Ishikawa (cell line): ENCODE results near the gene KMO.

Experiments used
- CEBPB ChIP-seq: IDR thresholded peaks from 2 replicates; pipeline ENCODE4 v1.6.1; 2012
- CREB1 ChIP-seq: IDR thresholded peaks from 2 replicates; pipeline ENCODE4 v1.6.1; 2012; ENCODE audit warnings: low read depth
- EGR1 ChIP-seq: IDR thresholded peaks from 2 replicates; pipeline ENCODE4 v1.6.1; 2012
- EP300 ChIP-seq: IDR thresholded peaks from 2 replicates; pipeline ENCODE4 v1.6.1; 2012; ENCODE audit warnings: borderline replicate concordance
- FOXM1 ChIP-seq: IDR thresholded peaks from 2 replicates; pipeline ENCODE4 v1.6.1; 2012; ENCODE audit warnings: low read depth, borderline replicate concordance
- NFIC ChIP-seq: IDR thresholded peaks from 2 replicates; pipeline ENCODE4 v1.6.1; 2012
- RAD21 ChIP-seq: IDR thresholded peaks from 2 replicates; pipeline ENCODE4 v1.6.1; 2012; ENCODE audit warnings: low read depth
- TAF1 ChIP-seq: IDR thresholded peaks from 2 replicates; pipeline ENCODE4 v1.6.1; 2012; ENCODE audit warnings: low read depth, mild to moderate bottlenecking
- TCF12 ChIP-seq: IDR thresholded peaks from 2 replicates; pipeline ENCODE4 v1.6.1; 2012; ENCODE audit warnings: low read depth
- TEAD4 ChIP-seq: IDR thresholded peaks from 2 replicates; pipeline ENCODE4 v1.6.1; 2012
- YY1 ChIP-seq: IDR thresholded peaks from 2 replicates; pipeline ENCODE4 v1.6.1; 2012; ENCODE audit warnings: low read depth
- ZBTB7A ChIP-seq: IDR thresholded peaks from 2 replicates; pipeline ENCODE4 v1.6.1; 2012; ENCODE audit warnings: low read depth
- TF ChIP-seq, protein P1 (sequence below): IDR thresholded peaks from 2 replicates; pipeline ENCODE4 v1.6.1; 2012; ENCODE audit warnings: low read depth, mild to moderate bottlenecking
- TF ChIP-seq, protein P2 (sequence below): IDR thresholded peaks from 2 replicates; pipeline ENCODE4 v1.6.1; 2012
- TF ChIP-seq, protein P3 (sequence below): IDR thresholded peaks from 2 replicates; pipeline ENCODE4 v1.6.1; 2012

The KMO gene

DNA sequence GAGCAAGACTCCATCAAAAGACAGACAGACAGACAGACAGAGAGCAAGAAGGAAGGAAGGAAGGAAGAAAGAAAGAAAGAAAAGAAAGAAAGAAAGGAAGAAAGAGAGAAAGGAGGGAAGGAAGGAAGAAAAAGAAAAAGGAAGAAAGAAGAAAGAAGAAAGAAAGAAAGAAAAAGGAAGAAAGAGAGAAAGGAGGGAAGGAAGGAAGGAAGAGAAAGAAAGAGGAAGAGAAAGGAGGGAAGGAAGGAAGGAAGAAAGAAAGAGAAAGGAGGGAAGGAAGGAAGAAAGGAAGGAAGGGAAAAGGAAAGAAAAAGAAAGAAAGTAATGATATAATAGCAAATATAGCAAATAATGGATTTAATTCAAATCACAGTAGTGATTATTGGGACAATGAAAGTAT, 75.3 kb downstream of the KMO start:
- TF ChIP-seq TEAD4 (no peak), TCF12 (no peak), CEBPB (no peak), CREB1 (no peak), EGR1 (no peak), NFIC (no peak), RAD21 (no peak), FOXM1 (no peak), TAF1 (no peak), ZBTB7A (no peak), EP300 (no peak), YY1 (no peak)
- TF ChIP-seq, protein P1, sequence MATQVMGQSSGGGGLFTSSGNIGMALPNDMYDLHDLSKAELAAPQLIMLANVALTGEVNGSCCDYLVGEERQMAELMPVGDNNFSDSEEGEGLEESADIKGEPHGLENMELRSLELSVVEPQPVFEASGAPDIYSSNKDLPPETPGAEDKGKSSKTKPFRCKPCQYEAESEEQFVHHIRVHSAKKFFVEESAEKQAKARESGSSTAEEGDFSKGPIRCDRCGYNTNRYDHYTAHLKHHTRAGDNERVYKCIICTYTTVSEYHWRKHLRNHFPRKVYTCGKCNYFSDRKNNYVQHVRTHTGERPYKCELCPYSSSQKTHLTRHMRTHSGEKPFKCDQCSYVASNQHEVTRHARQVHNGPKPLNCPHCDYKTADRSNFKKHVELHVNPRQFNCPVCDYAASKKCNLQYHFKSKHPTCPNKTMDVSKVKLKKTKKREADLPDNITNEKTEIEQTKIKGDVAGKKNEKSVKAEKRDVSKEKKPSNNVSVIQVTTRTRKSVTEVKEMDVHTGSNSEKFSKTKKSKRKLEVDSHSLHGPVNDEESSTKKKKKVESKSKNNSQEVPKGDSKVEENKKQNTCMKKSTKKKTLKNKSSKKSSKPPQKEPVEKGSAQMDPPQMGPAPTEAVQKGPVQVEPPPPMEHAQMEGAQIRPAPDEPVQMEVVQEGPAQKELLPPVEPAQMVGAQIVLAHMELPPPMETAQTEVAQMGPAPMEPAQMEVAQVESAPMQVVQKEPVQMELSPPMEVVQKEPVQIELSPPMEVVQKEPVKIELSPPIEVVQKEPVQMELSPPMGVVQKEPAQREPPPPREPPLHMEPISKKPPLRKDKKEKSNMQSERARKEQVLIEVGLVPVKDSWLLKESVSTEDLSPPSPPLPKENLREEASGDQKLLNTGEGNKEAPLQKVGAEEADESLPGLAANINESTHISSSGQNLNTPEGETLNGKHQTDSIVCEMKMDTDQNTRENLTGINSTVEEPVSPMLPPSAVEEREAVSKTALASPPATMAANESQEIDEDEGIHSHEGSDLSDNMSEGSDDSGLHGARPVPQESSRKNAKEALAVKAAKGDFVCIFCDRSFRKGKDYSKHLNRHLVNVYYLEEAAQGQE = no peak
- TF ChIP-seq, protein P2, sequence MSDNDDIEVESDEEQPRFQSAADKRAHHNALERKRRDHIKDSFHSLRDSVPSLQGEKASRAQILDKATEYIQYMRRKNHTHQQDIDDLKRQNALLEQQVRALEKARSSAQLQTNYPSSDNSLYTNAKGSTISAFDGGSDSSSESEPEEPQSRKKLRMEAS = no peak
- TF ChIP-seq, protein P3, sequence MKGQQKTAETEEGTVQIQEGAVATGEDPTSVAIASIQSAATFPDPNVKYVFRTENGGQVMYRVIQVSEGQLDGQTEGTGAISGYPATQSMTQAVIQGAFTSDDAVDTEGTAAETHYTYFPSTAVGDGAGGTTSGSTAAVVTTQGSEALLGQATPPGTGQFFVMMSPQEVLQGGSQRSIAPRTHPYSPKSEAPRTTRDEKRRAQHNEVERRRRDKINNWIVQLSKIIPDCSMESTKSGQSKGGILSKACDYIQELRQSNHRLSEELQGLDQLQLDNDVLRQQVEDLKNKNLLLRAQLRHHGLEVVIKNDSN = no peak

DNA sequence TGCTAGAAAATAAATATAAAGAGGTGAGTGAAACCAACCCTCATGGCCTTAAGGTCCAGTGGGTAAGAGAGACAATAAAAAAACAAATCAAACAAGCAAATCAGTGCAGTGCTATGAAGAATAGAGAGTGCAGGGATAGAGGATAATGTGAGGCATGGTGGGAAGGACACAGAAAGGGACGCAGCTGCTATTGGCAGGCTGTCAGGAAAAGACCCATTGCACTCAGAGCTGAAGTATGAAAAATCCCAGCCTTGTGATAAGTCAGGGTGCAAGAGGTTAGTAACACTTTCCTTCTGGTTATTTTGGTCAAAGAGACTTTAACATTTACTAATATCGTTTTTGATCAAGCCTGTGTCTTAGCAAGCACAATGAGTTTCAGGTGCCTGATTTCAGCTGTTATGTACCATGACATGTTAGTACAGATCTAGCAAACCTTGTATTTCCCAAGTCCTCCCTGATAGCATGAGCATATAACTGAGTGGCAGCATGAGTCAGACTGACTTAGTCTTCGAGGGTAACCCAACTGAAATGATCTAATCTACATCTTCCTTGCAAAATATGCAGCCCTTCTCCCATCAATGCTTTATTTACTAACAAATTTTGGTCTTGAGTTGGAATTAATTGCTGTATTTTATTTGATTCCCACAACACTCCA, 76.3 kb downstream of the KMO start:
- TF ChIP-seq ZBTB7A (no peak), CREB1 (no peak), FOXM1 (no peak), NFIC (no peak), TAF1 (no peak)
- TF ChIP-seq, protein P3 = no peak

DNA sequence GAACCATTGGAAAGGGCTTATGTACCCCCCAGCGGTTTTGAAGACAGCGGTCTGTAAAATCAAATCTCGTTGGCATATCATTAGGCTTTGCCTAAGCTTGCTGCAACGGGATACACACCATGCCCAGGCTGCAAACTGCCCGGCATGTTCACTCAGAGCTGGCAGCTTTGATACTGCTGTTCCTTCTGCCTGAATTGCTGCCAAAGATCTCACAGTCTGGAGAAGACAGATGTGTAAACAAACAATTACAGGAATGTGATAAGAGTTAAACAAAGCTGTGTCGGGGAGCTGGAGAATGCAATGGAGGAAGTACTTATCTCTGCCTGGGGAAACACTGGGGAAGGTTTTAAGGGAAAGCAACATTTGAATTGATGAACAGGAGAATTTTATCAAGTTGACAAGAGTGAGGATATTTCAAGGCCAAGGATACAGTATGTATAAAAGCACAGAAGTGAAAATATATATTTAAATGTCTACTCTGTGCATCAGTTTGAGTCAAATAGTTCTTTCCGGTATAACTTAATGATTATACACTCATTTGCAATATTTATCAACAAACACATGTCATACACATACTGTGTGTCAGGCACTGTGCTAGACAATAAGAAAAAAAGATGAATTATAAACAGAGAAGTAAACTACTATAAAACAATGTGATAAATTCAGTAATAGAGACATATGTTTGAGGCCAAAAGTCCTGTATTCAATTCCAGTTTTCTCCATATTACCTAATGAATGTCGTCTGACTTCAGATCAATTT, 78.1 kb downstream of the KMO start:
- TF ChIP-seq, protein P1 = no peak
- TF ChIP-seq CEBPB (no peak), EGR1 (no peak), EP300 (no peak), RAD21 (no peak)

GRCh38 chr1:241611063-241611462, 78.9 kb downstream of the KMO start:
- TF ChIP-seq TEAD4 = no peak
- TF ChIP-seq RAD21 = peak; percentile 69

DNA sequence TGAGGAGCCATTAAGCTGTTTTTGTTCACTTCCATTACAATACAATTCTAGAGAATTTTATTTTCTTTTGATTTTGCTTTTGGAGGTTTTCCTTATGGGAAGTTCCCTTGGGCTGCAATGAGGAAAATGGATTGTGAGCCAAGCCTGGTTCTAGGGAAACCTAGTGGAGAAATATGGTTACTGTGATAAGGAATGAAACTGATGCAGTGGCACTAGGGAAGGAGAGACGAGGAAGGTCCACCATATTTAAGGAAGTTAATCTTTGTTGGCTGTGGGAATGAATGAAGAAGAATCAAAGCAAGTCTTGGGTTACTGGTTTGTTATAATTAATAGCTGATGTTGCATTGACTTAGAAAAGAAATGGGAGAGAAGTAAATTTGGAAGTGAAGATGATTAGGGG, 79.6 kb downstream of the KMO start:
- TF ChIP-seq EP300 = no peak

- no peak for TF ChIP-seq TCF12
- TF ChIP-seq YY1 = no peak
- TF ChIP-seq ZBTB7A = no peak
- TF ChIP-seq EGR1 = no peak
Measured at GRCh38 chr1:241612533-241613477, 80.6 kb downstream of the KMO start.
